Epithelial cell of esophagus (primary cell): ENCODE measurements around the gene AQP5.

Source experiments
- DNase-seq: peaks from one replicate; pipeline ENCODE4 v3.0.0; 2010; ENCODE audit warnings: low read depth
- H3K4me3 ChIP-seq: 2 replicates; pipeline ENCODE4 v1.5.1; 2011; ENCODE audit warnings: mild to moderate bottlenecking, low read length, control low read depth
- CTCF ChIP-seq: IDR thresholded peaks from 2 replicates; pipeline ENCODE4 v1.5.1; 2011; ENCODE audit warnings: low read depth, mild to moderate bottlenecking, low read length, control low read depth, inconsistent platforms; ENCODE audit not compliant: insufficient read depth; ENCODE audit errors: missing control alignments

Gene AQP5

GRCh38 chr12:49960474-49961110, 1.1 kb upstream of the AQP5 start:
- H3K4me3 ChIP-seq, result no peak overlapping the region
- DNase-seq, result no peak
- TF ChIP-seq CTCF, result no peak

DNA sequence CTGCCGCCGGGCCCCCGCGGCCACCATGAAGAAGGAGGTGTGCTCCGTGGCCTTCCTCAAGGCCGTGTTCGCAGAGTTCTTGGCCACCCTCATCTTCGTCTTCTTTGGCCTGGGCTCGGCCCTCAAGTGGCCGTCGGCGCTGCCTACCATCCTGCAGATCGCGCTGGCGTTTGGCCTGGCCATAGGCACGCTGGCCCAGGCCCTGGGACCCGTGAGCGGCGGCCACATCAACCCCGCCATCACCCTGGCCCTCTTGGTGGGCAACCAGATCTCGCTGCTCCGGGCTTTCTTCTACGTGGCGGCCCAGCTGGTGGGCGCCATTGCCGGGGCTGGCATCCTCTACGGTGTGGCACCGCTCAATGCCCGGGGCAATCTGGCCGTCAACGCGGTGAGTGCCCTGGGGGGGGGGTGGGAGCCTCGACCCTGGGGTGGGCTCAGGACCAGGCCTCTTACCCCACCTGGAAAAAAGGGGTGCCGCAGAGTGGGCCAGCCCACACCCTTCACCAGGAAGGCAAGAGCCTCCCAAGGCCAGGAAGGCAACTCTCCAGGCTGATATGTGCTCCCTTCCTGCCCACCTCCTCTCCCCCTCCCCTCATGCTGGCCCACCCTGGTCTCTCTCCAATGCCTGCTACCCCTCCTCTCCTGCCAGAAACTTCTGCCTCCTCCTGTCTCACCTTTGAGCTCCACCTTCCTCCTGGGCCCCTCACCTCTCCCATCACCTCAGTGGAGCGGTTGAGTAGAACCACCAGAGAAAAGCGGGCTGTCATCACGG, 507 bp downstream of the AQP5 start:
- TF ChIP-seq CTCF, result no peak
- no peak overlapping the region for H3K4me3 ChIP-seq
- DNase-seq, result no peak

GRCh38 chr12:49962861-49963765, 1.4 kb downstream of the AQP5 start:
- no peak overlapping the region for H3K4me3 ChIP-seq
- peak; percentile 90 for DNase-seq
- no peak for TF ChIP-seq CTCF

- DNase-seq, result no peak
- no peak for TF ChIP-seq CTCF
- no peak overlapping the region for H3K4me3 ChIP-seq
Observed at GRCh38 chr12:49963976-49964815, 2.5 kb downstream of the AQP5 start.

GRCh38 chr12:49964849-49965624, 3.4 kb downstream of the AQP5 start:
- TF ChIP-seq CTCF, result no peak
- no peak overlapping the region for H3K4me3 ChIP-seq
- DNase-seq, result no peak
